Small intestine (tissue), 7 donors: Measurements from ENCODE around the gene MXI1. TPM values are rescaled to one million over a fixed set of nuclear protein-coding genes. Genes with fewer than 3 reads are reported as not detected.

Source experiments
- DNase-seq, 2 donors: peaks; one replicate each; pipeline versions ENCODE4 v3.0.0 to v3.0.0-alpha.2; 2013
- FAIRE-seq: peaks from 2 replicates; lab custom pipeline; 2012; peaks lifted over from hg19 to GRCh38; lab: Jason Lieb, UNC
- H3K27ac ChIP-seq, 3 donors: one replicate each; pipeline ENCODE4 v1.5.1; 2013; ENCODE audit warnings: low read length in 2 of 3, mild to moderate bottlenecking in 2 of 3, control low read depth in 1 of 3, inconsistent platforms in 1 of 3, low read depth in 1 of 3, moderate library complexity in 1 of 3
- H3K27me3 ChIP-seq, 3 donors: one replicate each; pipeline ENCODE4 v1.6.1; 2013; ENCODE audit warnings: low read length in 3 of 3, inconsistent platforms in 1 of 3; ENCODE audit not compliant: control insufficient read depth in 3 of 3, insufficient read depth in 3 of 3
- H3K36me3 ChIP-seq, 3 donors: one replicate each; pipeline ENCODE4 v1.6.1; 2013; ENCODE audit warnings: low read length in 3 of 3, inconsistent platforms in 1 of 3, low read depth in 1 of 3, mild to moderate bottlenecking in 1 of 3, moderate library complexity in 1 of 3; ENCODE audit not compliant: control insufficient read depth in 3 of 3, insufficient read depth in 2 of 3
- H3K4me1 ChIP-seq, 3 donors: one replicate each; pipeline ENCODE4 v1.6.1; 2013; ENCODE audit warnings: low read length in 2 of 3, inconsistent platforms in 1 of 3, low read depth in 1 of 3, mild to moderate bottlenecking in 1 of 3, moderate library complexity in 1 of 3; ENCODE audit not compliant: control insufficient read depth in 3 of 3, insufficient read depth in 2 of 3
- H3K4me3 ChIP-seq, 3 donors: one replicate each; pipeline ENCODE4 v1.5.1; 2013; ENCODE audit warnings: low read length in 3 of 3, control low read depth in 1 of 3, inconsistent platforms in 1 of 3, low read depth in 1 of 3, mild to moderate bottlenecking in 1 of 3, moderate library complexity in 1 of 3
- H3K9me3 ChIP-seq, 2 donors: one replicate each; pipeline ENCODE4 v1.6.1; 2013; ENCODE audit warnings: low read depth in 1 of 2, low read length in 1 of 2; ENCODE audit not compliant: control insufficient read depth in 2 of 2, insufficient read depth in 1 of 2
- WGBS, 3 donors: extraction: QIAGEN DNeasy Blood & Tissue Kit; methylation state at CpG; one replicate each; pipeline ENCODE4 v1.1.7; 2013; 5-methylcytosine and 5-hydroxymethylcytosine counted together
- polyA plus RNA-seq, 4 donors: library from polyadenylated mRNA; stranded (reverse) in 3 of 4; unstranded in 1 of 4; fragments of 200-250 nt in 3 of 4; fragments of 120-200 nt in 1 of 4; gene quantifications; one replicate each; pipeline versions ENCODE4 v1.2.1 to v1.2.3, GENCODE V29; 2013
- donor health status: healthy with polysubstance abuse.
- donor health status: control.
- donor health status: control.
- donor health status: Bipolar disorder and iron deficiency.
- donor health status: healthy.

The MXI1 gene
- polyA plus RNA-seq, 4 donors: 12.0 to 21.8 (median 18.0) TPM

- Histone ChIP-seq H3K27ac (no peak overlapping the region), H3K4me1 (no peaks in the 10 kb centered on the region), H3K27me3 (peaks cover 0 to 3% (median 0%) of the 10 kb centered on the region in 3 donors), H3K9me3 (peaks cover 0 to 17% of the 10 kb centered on the region in 2 donors), H3K4me3 (no peak overlapping the region), H3K36me3 (no peaks in the 10 kb centered on the region)
- DNase-seq (no peak), FAIRE-seq (no peak)
- WGBS, 3 donors: 88 to 93% (median 91%) methylated on average over 6 of the region's 6 CpGs
Measured at GRCh38 chr10:110321869-110322620, 114.6 kb downstream of the MXI1 start.

DNA sequence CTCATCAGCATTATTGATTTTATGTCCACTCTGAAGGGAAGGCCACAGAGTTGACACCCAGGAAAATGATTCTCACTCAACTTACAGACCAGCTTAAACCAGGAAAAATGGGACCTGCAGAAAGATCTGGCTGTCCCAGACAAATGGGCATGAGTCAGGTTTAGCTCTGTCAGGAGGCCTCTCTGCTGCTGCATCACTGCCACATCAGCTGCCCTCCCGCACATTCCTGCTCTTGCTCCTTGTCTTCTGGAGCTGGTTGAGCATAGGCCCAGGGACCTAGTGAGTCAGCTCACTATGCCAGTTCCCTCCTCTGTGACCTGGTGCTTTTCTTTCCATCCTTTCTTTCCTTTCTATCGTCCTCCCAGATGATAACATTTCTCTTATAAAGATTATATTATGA is 116.1 kb downstream of the MXI1 start:
- peaks cover 0 to 4% (median 0%) of the 10 kb centered on the region in 3 donors for H3K4me1 ChIP-seq
- peaks cover 0 to 3% (median 0%) of the 10 kb centered on the region in 3 donors for H3K27me3 ChIP-seq
- no peak overlapping the region for H3K4me3 ChIP-seq
- H3K27ac ChIP-seq: no peak overlapping the region
- 70 to 76% (median 74%) methylated on average over 2 of the region's 2 CpGs for WGBS, 3 donors
- FAIRE-seq (no peak), DNase-seq (no peak)
- H3K9me3 ChIP-seq: peaks cover 0 to 17% of the 10 kb centered on the region in 2 donors
- H3K36me3 ChIP-seq: no peaks in the 10 kb centered on the region

DNA sequence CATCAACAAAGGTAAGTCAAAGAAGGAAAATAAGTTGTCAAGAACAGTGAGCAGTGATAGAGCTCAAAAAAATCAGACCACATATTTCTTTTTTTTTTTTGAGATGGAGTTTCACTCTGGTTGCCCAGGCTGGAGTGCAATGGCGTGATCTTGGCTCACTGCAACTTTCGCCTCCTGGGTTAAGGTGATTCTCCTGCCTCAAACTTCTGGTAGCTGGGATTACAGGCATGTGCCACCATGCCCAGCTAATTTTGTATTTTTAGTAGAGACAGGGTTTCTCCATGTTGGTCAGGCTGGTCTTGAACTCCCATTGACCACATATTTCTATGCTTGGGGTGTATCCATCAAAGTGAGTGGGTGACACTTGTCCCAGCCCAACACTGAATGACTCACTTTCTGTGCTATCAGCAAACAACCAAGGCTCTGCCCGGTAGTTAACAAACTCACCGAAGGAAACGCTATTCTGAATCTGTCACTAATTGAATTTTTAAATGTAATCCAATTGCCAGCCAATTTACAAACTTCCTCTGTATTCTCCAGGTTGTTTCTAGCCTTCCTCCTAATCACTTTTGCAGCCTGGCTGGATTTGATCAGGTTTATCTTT is 116.9 kb downstream of the MXI1 start:
- H3K9me3 ChIP-seq: peaks cover 0 to 17% of the 10 kb centered on the region in 2 donors

DNA sequence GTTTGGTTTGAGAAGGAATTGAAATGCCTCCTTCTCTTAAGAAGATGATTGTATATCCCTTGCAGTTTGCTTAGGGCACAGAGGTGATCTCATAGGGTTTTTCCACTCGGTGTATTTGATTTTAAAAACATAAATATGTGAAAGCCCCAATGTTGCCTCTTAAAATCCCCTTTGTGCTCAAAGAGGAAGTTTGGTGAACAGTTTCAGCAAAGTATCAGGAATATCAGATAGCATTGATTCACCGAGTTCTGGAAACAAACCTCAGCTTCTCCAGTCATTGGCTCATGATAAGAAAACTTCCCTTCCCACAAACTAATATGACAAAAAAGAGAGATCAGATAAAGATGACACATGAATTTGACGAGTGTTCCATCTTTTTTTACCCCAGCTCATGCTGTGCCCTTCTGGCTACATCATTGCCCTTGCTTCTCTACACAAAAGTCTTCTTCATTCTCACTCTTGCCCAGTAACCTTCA is 117.4 kb downstream of the MXI1 start:
- Histone ChIP-seq H3K36me3 (no peaks in the 10 kb centered on the region), H3K27ac (no peak overlapping the region), H3K4me3 (no peak overlapping the region), H3K27me3 (peaks cover 0 to 3% (median 0%) of the 10 kb centered on the region in 3 donors), H3K4me1 (peaks cover 0 to 4% (median 0%) of the 10 kb centered on the region in 3 donors), H3K9me3 (peaks cover 0 to 21% of the 10 kb centered on the region in 2 donors)
- no peak for FAIRE-seq
- DNase-seq: no peak
- 23 to 51% (median 27%) methylated on average over 3 of the region's 3 CpGs for WGBS, 3 donors

More for the DNA sequence above, 116.9 kb downstream of the MXI1 start:
- Histone ChIP-seq H3K36me3 (no peaks in the 10 kb centered on the region), H3K27me3 (peaks cover 0 to 3% (median 0%) of the 10 kb centered on the region in 3 donors), H3K4me3 (no peak overlapping the region), H3K27ac (no peak overlapping the region), H3K4me1 (peaks cover 0 to 4% (median 0%) of the 10 kb centered on the region in 3 donors)
- FAIRE-seq (no peak), DNase-seq (no peak)
- WGBS, 3 donors: 48 to 70% (median 59%) methylated on average over 5 of the region's 5 CpGs

DNA sequence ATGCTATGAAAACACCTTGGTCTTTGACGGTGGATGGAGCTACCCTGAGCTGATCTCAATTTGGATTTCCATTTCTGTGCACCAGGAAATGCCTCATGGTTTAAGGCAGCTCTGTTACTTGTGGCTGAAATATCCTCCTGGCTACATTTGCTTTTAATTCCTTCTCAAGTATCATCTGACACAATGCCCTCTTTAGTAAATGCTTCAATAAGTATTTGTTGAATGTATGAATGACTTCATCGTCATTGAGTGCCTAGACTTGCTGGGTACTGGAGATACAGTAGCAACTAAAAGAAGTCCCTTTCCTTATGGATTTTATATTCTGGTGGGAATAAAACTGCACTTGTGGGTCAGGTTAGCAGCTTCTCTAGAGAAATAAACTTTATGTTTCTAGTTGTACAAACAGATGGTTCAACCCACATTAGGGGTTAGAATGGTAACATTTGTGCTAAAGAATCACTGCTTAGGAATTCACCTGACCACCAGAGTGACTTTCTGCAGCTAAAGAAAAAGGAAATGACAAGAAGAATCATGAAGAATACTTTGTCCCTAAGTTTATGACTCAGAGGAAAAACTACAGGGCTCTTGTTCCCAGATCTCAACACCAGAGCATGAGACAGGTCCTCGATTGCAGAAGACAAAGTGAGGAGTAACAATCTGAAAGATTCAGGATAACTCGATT is 119.1 kb downstream of the MXI1 start:
- Histone ChIP-seq H3K27me3 (peaks cover 0 to 3% (median 0%) of the 10 kb centered on the region in 3 donors), H3K9me3 (peaks cover 0 to 34% of the 10 kb centered on the region in 2 donors), H3K36me3 (no peaks in the 10 kb centered on the region), H3K27ac (peak overlapping the region in 1 of 3 donors; percentile 57), H3K4me3 (no peak overlapping the region), H3K4me1 (peaks cover 0 to 4% (median 0%) of the 10 kb centered on the region in 3 donors)
- DNase-seq (peak in 1 of 2 donors; percentile 21), FAIRE-seq (no peak)
- WGBS, 3 donors: 76 to 78% (median 77%) methylated on average over 4 of the region's 4 CpGs

DNA sequence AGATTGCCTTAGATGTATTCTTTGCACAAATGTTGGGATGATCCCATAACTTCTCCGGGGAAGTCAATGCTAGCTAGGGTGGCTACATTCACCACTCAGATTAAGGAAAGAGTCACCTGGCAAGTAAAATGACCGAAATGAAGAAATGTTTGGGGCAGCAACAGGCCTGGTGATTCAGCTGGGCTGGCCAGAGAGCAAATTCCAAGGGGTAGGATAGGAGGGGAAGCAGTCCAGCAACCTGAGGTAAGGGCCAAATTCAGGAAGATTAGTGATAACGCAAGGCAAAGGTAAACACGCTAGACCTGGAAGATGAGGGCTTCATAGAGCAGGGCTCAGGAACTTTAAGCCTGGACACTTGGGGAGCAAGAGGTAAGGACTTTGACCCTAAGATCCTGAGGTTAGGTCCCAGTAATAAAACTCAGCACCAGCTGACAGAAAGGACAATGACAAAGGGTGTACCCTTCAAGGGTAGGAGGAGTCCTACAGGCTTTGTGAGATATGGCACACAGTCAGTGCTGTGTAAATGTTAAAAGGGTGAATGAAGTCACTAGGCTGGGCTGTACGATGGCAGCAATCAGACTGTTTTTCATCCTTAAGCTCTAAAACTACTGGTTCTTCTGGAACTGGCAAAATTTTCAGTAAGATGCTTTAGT is 120.0 kb downstream of the MXI1 start:
- Histone ChIP-seq H3K4me3 (no peak overlapping the region), H3K27ac (peak overlapping the region in 1 of 3 donors; percentile 62), H3K9me3 (peaks cover 0 to 36% of the 10 kb centered on the region in 2 donors), H3K4me1 (peaks cover 0 to 4% (median 0%) of the 10 kb centered on the region in 3 donors), H3K27me3 (peaks cover 0 to 3% (median 0%) of the 10 kb centered on the region in 3 donors), H3K36me3 (no peaks in the 10 kb centered on the region)
- DNase-seq (peak; percentile 59 to 88), FAIRE-seq (no peak)
- WGBS, 3 donors: 35 to 77% (median 59%) methylated on average over 5 of the region's 5 CpGs

GRCh38 chr10:110330675-110331074 is 123.3 kb downstream of the MXI1 start:
- DNase-seq: no peak
- no peak overlapping the region for H3K27ac ChIP-seq
- no peak for FAIRE-seq

More at GRCh38 chr10:110330675-110331074, 123.3 kb downstream of the MXI1 start:
- 92 to 96% (median 94%) methylated on average over 6 of the region's 6 CpGs for WGBS, 3 donors
- H3K9me3 ChIP-seq: peaks cover 0 to 33% of the 10 kb centered on the region in 2 donors
- peaks cover 0 to 4% (median 0%) of the 10 kb centered on the region in 3 donors for H3K4me1 ChIP-seq
- no peaks in the 10 kb centered on the region for H3K27me3 ChIP-seq
- H3K36me3 ChIP-seq: no peaks in the 10 kb centered on the region
- H3K4me3 ChIP-seq: no peak overlapping the region
